Activated CD4-positive, alpha-beta T cell treated with anti-CD3 and anti-CD28 coated beads, Interleukin-10, Interleukin-2, amounts not matched to agents 100 ng/mL and 50 ng/mL, durations not matched to agents 16 hours and 8 hours (primary cell): ENCODE results near the gene ZNF222.

Experiments
- DNase-seq: peaks from one replicate; pipeline ENCODE4 v3.0.0-alpha.2; 2020

ZNF222 gene

DNA sequence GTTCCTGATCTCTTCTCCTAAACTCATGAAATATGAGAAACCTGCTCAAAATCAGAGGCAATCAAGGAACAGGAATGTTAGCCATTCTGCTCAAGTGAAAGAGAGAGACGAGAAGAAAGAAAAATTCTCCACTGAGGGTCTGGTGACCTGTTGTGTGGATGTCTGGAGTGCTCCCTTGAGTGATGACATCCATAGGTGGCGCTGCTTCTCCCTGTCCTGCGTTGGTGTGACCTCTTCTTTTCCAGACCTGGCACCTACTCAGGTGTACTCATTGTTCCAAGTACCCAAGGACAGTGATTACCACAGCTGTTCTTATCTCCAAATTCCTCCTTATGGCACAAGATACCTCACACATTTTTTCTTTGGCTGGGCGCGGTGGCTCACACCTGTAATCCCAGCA is 30.7 kb downstream of the ZNF222 start:
- no peak for DNase-seq

DNA sequence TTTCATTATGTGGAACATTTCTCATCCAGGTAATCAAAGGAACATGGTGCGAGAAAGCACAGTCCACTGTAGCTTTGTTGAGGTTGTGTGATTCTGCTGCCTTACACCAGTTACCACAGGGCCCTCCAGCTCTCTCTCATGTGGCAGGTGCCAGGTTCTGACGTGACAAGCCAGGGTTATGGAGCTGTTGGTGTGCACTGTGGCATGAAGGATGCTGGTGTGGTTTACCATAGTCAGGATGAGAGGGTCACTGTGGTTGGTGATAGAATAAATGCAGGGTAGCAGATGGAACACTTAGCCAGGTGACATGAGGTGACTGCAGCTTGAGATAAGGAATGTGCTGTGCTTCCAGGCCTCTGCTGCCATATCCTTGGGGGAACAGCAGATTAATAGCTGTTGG is 34.0 kb downstream of the ZNF222 start:
- no peak for DNase-seq

DNA sequence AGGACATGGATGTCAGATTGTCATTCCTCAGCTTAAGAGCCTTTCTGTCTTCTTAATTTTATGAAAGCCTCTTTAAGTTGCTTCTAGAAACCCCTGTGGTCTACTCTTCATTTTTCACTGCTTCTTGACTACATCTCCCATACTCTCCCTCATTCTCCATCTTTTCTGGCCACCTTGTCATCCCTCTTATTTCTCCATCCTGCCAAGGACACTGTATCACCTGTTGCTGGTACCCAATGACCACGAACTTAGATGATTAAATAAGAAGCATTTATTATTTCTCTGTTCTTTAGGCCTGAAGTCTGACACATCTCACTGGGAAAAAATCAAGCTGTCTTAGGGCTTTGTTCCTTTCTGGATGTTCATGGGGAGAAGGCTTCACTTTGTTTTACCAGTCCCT is 35.9 kb downstream of the ZNF222 start:
- DNase-seq: no peak

DNA sequence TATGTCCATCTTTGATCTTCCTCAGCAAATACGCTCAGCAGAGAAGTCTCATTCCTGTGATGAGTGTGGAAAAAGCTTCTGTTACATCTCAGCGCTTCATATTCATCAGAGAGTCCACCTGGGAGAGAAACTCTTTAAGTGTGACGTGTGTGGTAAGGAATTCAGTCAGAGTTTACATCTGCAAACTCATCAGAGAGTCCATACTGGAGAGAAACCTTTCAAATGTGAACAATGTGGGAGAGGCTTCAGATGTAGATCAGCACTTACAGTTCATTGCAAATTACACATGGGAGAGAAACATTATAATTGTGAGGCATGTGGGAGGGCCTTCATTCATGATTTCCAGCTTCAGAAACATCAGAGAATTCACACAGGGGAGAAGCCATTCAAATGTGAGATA is 41.1 kb downstream of the ZNF222 start:
- no peak for DNase-seq

DNA sequence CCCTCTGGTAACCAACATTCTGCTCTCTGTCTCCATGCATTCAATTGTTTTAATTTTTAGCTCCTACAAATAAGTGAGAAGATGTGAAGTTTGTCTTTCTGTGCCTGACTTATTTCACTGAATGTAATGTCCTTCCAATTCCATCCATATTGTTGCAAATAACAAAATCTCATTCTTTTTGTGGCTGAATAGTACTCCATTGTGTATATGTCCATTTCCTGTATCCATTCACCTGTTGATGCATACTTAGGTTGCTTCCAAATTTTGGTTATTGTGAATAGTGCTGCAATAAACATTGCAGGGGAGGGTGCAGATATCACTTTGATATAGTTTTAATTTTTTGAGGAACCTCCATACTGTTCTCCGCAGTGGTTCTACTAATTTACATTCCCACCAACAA is 44.2 kb downstream of the ZNF222 start:
- DNase-seq: no peak

DNA sequence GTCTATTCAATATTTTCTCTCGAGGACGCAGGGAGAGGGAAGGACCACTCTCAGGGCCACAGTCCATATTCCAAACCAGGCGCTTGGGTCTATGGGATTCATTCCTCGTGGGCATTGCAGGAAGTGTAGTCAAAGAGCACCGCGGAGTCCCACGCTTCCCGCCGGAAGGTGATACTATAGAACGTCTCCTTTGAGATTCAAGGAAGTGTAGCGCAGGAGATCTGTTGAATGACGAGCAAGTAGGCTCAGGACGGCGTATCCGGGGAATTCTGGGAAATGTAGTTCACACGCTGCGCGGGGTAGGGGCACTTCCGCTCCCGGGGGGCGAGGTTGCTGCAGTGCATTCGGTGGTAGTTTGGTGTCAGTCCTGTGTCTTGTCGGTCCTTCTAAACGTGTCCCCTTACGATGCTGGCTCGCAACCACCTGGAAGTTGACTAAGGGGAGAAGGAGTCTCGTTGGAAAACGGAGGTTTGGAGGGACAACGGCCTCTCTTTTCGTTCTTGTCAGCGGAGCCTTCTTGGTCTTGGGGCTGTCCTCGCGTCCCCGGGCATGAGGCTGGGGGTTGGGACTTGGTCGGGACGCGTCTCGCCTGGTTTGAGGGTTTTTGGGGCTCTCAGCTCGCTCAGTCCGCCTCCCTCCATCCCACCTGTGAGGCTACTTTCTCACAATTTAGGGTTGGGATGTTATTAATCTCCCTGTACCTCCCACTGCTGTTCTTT is 46.8 kb downstream of the ZNF222 start, which contains the start of gene ZNF284:
Gene ZNF284, plus strand, starts transcription at position 336 of the 719 bp plus-strand sequence. CDS start 4,231 bp downstream, outside the sequence.
- peak; percentile 83 for DNase-seq

DNA sequence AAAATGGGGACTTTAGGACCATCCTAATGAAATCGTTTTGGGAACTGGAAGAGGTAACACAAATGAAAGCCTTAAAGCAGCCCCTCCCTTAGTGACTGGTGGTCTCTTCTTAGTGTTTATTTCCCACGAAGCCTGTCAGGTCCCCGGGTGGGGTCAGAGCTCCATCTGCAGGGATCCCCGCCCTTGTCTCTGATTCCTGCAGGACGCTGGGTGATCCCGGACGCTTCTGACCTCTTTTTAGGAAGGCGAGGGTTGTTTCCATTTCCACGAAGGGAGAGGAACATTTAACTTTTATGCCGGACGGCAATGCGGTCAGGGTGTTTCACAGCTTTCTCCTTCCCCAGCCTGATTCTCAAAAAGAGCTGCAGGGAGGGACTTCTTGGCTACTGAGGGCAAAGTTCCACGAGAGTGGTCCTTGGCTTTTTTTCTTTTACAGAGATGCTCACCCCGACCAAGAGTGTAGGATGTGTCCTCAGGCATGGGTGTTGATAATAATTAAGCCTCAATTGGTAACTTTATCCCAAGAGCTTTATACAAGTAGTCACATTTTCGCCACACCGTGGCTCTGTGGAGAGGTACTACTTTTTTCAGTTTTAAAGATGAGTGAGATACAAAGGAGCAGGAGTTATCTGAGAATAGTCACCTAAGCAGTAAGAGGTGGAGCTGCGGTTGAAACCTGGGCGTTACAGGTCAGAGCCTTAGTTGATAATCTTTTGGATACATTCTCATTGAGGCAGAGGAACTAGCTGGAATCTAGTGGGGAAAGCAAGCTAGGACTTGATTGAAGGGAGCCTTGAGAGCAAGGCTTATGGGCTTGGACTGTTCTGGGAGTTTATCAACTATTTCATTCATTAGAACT is 47.6 kb downstream of the ZNF222 start:
- no peak for DNase-seq

DNA sequence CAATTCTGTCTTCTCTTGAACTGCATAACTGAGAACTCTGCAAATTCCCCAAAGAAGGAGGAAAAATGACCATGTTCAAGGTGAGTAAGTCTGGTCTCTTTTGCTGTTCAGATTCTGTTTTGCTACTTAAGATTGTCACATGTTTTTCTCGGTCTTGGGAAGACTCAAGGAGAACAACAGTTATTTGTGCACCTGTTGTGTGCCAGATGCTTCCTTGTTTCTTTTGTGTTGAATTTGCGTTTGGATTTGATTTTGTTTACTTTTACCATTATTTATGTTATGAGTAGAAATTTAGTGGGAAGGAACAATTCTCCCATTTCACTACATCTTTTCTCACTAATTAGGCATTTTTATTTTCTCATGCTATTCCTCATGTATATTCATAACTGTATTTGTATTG is 51.1 kb downstream of the ZNF222 start:
- no peak for DNase-seq
